ENCODE results near the gene ATF2. TPM values are rescaled to one million over a fixed set of nuclear protein-coding genes. Genes with fewer than 3 reads are reported as not detected.
A peak's percentile ranks its signal among the peaks of the same experiment; 100 is the strongest.

Gene ATF2
- total and polyA plus RNA-seq, 2 donors (not counting 3 experiments of a cell fraction or from before 2014, with no cell fraction given) = 36.3 to 57.1 TPM

GRCh38 chr2:175187378-175187777 lies 19.4 kb upstream of the ATF2 start:
- Histone ChIP-seq H3K9ac (replicated peaks; ENCODE audit: extremely low read depth, insufficient read depth, low read length) (no peak overlapping the region), H4K20me1 (replicated peaks; ENCODE audit: control insufficient read depth, extremely low read depth, insufficient read depth, low read length) (no peaks in the 10 kb centered on the region), H3K9me1 (replicated peaks; ENCODE audit: control insufficient read depth, extremely low read depth, insufficient read depth, low read length) (no peaks in the 10 kb centered on the region), H3K4me2 (ENCODE audit: insufficient read depth, low read length) (no peak overlapping the region), H3K27ac (ENCODE audit: insufficient read depth, low read depth, low read length) (no peak overlapping the region), H3K9me3 (replicated peaks; ENCODE audit: control insufficient read depth, insufficient read depth, low read length) (no peaks in the 10 kb centered on the region), H3K79me2 (ENCODE audit: control insufficient read depth, insufficient read depth, low read length) (no peaks in the 10 kb centered on the region), H3K36me3 (ENCODE audit: control insufficient read depth in 2 of 2, extremely low read depth in 1 of 2, insufficient read depth in 2 of 2, low read length in 2 of 2) (no peaks in the 10 kb centered on the region), H3K27me3 (ENCODE audit: control insufficient read depth in 2 of 2, insufficient read depth in 2 of 2, low read length in 2 of 2) (no peaks in the 10 kb centered on the region), H2AFZ (ENCODE audit: low read depth, low read length) (no peak overlapping the region), H3K4me3 (replicated peaks in 1 of 3; ENCODE audit: insufficient read depth in 1 of 3, low read depth in 1 of 3, low read length in 3 of 3) (no peak overlapping the region), H3K4me1 (ENCODE audit: control insufficient read depth, extremely low read depth, insufficient read depth, low read length) (no peaks in the 10 kb centered on the region)
- dilution Hi-C loops (cut with MboI; ENCODE audit: extremely low pct_ligation_motif_present, low sequenced_read_pairs) = no loop called here
- FAIRE-seq (no peak), DNase-seq (ENCODE audit: low read depth, low spot score) (peak; percentile 5)
- ChIA-PET POLR2A (interaction anchor here (0.7 kb wide), 1 partner anchor 37 kb away, joined by 3 read pairs; no protein-coding TSS in a partner anchor), CTCF (interaction anchor here (1.7 kb wide), 1 partner anchor 16 kb away, joined by 4 read pairs; no protein-coding TSS in a partner anchor)
- no TSS peak for BruUV-seq (replicated peaks)
- TF ChIP-seq POLR2AphosphoS5 (IDR thresholded peaks at IDR 0.05; ENCODE audit: insufficient read depth, low read depth, low read length) (no peak), CTCF (IDR thresholded peaks at IDR 0.05; ENCODE audit: extremely low read depth in 1 of 2, insufficient read depth in 1 of 2, low read depth in 1 of 2, low read length in 2 of 2) (peak; percentile 5 to 11)
- intact Hi-C loops (cut with micrococcal nuclease) = loop anchor here (10.0 kb wide), 2 partner anchors 153 to 493 kb away; no protein-coding TSS in a partner anchor

GRCh38 chr2:175183674-175184073 lies 15.7 kb upstream of the ATF2 start:
- Histone ChIP-seq H3K4me1 (ENCODE audit: control insufficient read depth, extremely low read depth, insufficient read depth, low read length) (peaks cover 6% of the 10 kb centered on the region), H3K27me3 (ENCODE audit: control insufficient read depth in 2 of 2, insufficient read depth in 2 of 2, low read length in 2 of 2) (no peaks in the 10 kb centered on the region), H3K9me3 (replicated peaks; ENCODE audit: control insufficient read depth, insufficient read depth, low read length) (no peaks in the 10 kb centered on the region), H4K20me1 (replicated peaks; ENCODE audit: control insufficient read depth, extremely low read depth, insufficient read depth, low read length) (no peaks in the 10 kb centered on the region), H3K27ac (ENCODE audit: insufficient read depth, low read depth, low read length) (no peak overlapping the region), H3K9ac (replicated peaks; ENCODE audit: extremely low read depth, insufficient read depth, low read length) (no peak overlapping the region), H3K36me3 (ENCODE audit: control insufficient read depth in 2 of 2, extremely low read depth in 1 of 2, insufficient read depth in 2 of 2, low read length in 2 of 2) (peaks cover 4 to 7% of the 10 kb centered on the region in 2 experiments), H3K4me2 (ENCODE audit: insufficient read depth, low read length) (no peak overlapping the region), H3K4me3 (replicated peaks in 1 of 3; ENCODE audit: insufficient read depth in 1 of 3, low read depth in 1 of 3, low read length in 3 of 3) (no peak overlapping the region), H3K9me1 (replicated peaks; ENCODE audit: control insufficient read depth, extremely low read depth, insufficient read depth, low read length) (no peaks in the 10 kb centered on the region), H2AFZ (ENCODE audit: low read depth, low read length) (no peak overlapping the region), H3K79me2 (ENCODE audit: control insufficient read depth, insufficient read depth, low read length) (peaks cover 27% of the 10 kb centered on the region)
- CTCF ChIA-PET = interaction anchor here (0.7 kb wide), 1 partner anchor 9 kb away, joined by 3 read pairs; no protein-coding TSS in a partner anchor
- POLR2A ChIA-PET = no interaction called here
- intact Hi-C loops (cut with micrococcal nuclease) (loop anchor here (10.0 kb wide), 2 partner anchors 149 to 489 kb away; no protein-coding TSS in a partner anchor), dilution Hi-C loops (cut with MboI; ENCODE audit: extremely low pct_ligation_motif_present, low sequenced_read_pairs) (no loop called here)
- DNase-seq (ENCODE audit: low read depth, low spot score) = no peak
- no peak for FAIRE-seq
- TF ChIP-seq POLR2A (IDR thresholded peaks at IDR 0.05; ENCODE audit: low read depth, low read length) = no peak
- TF ChIP-seq FOS (IDR thresholded peaks at IDR 0.05; ENCODE audit: borderline replicate concordance, insufficient read depth, low read length) = no peak
- no peak for TF ChIP-seq CTCF (IDR thresholded peaks at IDR 0.05; ENCODE audit: extremely low read depth in 1 of 2, insufficient read depth in 1 of 2, low read depth in 1 of 2, low read length in 2 of 2)
- TF ChIP-seq MAX (IDR thresholded peaks at IDR 0.05; ENCODE audit: insufficient read depth, insufficient read length) = no peak
- no peak for TF ChIP-seq EZH2 (IDR thresholded peaks at IDR 0.05; ENCODE audit: borderline replicate concordance, low read depth, low read length, severe bottlenecking)
- no peak for TF ChIP-seq JUN (IDR thresholded peaks at IDR 0.05; ENCODE audit: borderline replicate concordance, insufficient read depth, insufficient read length, low read depth)
- no peak for TF ChIP-seq GATA2 (IDR thresholded peaks at IDR 0.05; ENCODE audit: insufficient read depth, insufficient read length, low read depth, low read length)
- no peak for TF ChIP-seq POLR2AphosphoS5 (IDR thresholded peaks at IDR 0.05; ENCODE audit: insufficient read depth, low read depth, low read length)
- no peak for TF ChIP-seq MYC (IDR thresholded peaks at IDR 0.05; ENCODE audit: low read depth, low read length)
- no TSS peak for BruUV-seq (replicated peaks)

Data from endothelial cell of umbilical vein (primary cell).